Fibroblast of upper back skin (primary cell): ENCODE data around the gene MAP4.
A peak's percentile ranks its signal among the peaks of the same experiment; 100 is the strongest.

Source experiments
- DNase-seq: peaks from one replicate; pipeline ENCODE4 v3.0.0-alpha.2; 2013

MAP4 gene

GRCh38 chr3:47859956-47860605, 156.1 kb downstream of the MAP4 start:
- DNase-seq = no peak

DNA sequence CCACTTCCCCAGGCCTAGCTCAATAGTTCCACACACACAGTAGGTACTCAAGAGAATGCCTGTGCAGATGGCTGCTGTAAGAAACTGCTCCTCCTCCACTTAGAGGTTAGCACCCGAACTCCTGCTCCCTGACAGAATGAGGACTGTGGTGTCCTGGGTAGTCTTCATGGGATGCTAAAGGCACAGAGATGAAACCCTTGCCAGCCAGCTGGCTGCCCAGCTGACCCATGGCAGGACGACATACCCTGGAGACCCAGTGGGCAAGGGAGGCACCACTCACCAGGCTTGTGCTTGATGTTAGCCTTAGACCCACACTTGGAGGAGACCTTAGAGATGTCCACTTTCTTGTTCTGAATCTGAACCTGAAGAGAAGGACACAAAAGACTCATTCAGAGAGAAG, 159.1 kb downstream of the MAP4 start:
- DNase-seq = no peak

GRCh38 chr3:47856669-47857068, 159.5 kb downstream of the MAP4 start:
- no peak for DNase-seq

DNA sequence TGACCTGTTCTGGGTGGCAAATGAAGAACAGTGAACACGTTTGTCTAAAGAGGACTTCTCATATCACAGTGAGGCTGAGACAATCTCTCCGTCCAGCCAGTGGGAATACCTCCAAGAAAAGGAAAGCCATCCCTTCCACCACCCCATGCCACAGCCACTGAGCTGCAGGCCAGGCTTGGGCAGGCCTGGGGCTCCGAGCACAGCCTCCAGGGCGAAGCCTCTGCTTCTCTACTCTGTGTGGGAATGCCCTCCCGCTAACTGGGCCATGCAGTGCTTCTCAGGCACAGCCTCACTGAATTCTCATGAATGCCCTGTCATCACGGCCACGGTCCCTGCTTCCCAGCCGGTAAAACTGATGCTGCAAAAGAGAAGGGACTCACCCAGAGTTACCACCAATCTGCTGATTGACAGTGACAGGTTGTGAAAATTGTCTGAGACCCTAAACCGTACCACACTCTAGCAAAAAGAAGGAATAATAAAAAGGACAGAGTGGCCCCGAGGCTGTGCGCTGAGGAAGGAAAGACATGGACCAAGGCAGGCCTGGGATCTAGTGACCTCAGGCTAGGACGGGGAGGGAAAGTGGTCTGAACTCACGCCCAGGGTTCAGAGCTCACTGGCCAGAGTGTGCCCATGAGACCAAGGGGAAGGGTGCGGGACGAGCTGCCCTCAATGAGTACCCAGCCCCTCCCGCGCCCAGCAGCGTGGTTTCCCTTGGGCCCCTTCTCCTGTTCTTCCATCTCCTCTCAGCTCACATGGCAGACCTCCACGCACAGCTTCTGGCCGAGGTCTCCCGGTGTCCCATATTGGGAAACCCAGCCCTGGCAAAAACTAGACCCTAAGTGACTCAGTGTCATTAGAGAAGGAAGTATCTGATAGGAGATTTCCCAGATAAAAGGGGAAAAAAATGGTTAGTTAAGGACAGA, 160.5 kb downstream of the MAP4 start:
- DNase-seq = no peak

GRCh38 chr3:47854720-47855455, 161.3 kb downstream of the MAP4 start:
- no peak for DNase-seq

DNA sequence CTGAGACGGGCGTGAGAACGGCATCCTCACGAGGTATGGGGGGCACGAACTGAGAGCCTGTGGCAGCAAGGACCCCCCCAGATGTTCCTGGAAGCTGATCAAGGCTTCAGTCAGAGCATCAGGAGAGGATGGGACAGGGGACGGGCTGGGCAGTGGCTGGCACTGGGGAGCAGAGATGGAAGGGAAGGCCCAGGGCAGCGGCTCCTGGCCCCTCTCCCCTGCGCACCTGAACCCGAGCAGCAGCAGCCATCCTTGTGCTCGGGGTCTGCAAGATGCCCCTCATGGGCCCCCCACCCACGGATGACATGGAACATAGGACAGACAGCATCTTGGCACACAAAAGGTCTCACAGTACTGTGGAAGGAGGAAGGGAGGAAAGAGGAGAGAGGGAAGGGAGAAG, 161.9 kb downstream of the MAP4 start:
- no peak for DNase-seq

- DNase-seq = no peak
Measured at GRCh38 chr3:47852604-47853602, 163.3 kb downstream of the MAP4 start.

DNA sequence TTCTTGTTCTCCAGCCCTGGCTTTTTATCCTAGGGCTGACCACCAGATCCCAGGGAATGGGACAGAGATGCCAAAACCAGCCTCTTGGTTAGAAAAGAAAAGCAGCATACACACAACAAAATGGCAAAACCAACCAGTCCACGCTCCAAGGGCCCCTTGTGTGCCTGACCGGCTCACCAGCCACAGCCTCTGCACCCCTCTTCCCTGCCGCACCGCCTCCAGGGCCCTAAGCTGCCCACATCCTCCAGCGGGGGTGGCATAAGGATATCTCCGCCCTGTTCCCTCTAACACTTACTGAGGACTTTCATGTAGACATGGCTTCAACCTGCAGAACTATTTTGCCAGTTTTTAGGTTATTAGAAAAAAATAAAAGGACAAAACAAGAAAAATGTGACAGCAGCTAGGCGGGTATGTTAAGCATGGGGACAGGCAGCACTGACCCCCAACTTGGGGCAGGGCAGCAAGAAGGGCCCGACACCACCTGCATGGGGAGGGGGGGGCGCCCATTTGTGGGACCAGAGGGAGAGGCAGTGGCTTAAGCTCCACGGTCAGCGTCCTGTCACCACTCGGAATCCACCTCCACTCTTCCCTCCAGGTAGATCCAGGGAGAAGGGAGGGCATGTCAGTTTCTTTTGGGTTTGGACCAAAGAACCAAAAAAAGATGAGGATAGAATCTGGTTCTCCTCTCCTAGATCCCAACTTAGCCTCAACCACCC, 164.2 kb downstream of the MAP4 start:
- DNase-seq = no peak

- no peak for DNase-seq
Measured at GRCh38 chr3:47850564-47851410, 165.4 kb downstream of the MAP4 start.

DNA sequence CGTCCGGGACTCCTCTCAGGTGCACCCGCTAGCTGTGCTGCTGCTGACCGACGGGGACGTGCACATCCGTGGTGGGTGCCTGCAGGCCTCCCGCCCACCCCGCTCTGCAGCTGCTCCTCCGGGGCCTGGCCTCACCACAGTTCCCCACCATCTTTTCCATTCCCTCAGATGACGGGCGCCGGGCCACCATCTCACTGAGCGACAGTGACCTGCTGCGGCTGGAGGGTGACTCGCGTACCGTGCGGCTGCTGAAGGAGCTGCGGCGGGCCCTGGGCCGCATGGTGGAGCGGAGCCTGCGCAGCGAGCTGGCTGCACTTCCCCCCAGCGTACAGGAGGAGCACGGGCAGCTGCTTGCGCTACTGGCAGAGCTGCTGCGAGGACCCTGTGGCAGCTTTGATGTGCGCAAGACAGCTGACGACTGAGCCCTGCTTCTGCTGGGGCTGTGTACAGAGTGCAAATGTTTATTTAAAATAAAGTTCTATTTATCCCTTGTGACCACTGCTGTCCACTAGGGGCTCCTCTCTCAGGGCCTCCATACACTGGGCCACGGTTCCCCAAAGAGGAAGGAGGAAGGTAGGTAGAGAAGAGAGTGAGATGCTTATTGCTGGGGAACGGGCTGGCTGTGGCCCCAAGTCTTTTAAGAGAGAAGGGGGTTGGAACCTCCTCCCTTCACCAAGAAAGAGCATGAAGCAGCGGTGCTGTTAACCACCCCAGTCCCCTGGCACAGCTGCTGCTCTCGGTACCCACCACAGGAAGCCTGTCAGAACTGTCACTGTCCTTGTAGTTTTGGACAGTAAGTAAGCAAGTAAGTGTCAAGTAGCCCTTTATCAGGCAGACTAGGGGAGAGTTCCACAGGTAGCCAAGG, 166.3 kb downstream of the MAP4 start:
- peak; percentile 28 for DNase-seq

GRCh38 chr3:47849186-47849698, 167.0 kb downstream of the MAP4 start:
- no peak for DNase-seq

DNA sequence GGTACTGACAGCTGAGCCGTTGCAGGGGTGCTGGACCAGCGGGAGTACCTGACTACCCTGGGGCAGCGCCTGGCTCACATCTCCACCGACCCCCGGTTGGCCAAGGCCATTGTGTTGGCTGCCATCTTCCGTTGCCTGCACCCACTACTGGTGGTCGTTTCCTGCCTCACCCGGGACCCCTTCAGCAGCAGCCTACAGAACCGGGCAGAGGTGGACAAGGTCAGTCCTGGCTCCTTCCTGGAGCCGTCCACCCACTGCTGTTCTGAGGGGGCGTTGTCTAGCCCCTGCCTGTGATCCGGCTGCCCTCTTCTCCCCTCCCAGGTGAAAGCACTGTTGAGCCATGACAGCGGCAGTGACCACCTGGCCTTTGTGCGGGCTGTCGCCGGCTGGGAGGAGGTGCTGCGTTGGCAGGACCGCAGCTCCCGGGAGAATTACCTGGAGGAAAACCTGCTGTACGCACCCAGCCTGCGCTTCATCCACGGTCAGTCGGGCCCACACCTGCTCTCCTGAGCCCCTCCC, 167.6 kb downstream of the MAP4 start:
- DNase-seq = no peak

DNA sequence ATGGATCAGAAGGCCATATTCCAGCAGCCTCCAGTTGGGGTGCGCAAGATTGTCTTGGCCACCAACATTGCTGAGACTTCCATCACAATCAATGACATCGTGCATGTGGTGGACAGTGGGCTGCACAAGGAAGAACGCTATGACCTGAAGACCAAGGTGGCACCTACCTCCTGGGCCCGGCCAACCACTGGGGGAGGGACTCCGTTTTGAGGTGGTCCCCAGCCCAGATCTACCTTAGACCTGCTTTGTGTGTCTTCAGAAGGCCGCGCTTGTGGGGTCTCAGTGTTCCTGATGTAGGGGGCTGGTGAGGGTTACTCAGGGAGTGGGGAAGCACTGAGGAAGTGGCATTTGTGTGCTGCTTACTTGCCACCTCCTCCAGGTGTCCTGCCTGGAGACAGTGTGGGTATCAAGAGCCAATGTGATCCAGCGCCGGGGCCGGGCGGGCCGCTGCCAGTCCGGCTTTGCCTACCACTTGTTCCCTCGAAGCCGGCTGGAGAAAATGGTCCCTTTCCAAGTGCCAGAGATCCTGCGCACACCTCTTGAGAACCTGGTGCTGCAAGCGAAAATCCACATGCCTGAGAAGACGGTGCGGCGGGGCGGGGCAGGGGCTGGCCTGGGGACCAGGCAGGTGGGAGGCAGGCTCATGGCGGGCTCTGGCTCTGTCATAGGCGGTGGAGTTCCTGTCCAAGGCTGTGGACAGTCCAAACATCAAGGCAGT, 168.3 kb downstream of the MAP4 start:
- no peak for DNase-seq

DNA sequence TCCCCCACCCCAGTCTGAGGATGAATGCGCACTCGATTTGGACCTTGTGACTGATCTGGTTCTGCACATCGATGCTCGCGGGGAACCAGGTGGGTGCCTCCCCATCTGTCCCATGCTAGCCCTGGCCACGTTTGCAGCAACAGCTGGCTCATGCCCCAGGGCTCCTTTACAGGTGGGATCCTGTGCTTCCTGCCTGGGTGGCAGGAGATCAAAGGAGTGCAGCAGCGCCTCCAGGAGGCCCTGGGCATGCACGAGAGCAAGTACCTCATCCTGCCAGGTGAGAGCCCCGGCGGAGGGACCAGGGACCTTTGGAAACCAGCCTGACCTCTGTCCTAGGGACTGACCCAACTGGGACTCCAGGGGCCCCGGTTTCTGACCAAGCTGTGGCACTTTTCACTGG, 169.0 kb downstream of the MAP4 start:
- DNase-seq = no peak

DNA sequence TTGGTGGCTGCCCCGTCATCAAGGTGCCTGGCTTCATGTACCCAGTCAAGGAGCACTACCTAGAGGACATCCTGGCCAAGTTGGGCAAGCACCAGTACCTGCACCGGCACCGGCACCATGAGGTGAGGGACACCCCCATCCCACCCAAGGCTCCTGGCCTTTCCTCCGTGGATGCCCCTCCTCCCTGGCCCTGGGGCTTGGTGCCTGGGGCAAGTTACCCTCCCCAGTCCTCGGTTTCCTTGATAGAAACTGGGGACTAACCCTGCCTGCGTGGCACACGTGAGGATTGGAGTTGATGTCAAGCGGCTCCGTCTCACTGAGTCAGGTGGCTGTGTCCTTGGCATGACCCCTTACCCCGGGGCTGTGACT, 169.4 kb downstream of the MAP4 start:
- no peak for DNase-seq

GRCh38 chr3:47846186-47846879, 169.9 kb downstream of the MAP4 start:
- DNase-seq = no peak

DNA sequence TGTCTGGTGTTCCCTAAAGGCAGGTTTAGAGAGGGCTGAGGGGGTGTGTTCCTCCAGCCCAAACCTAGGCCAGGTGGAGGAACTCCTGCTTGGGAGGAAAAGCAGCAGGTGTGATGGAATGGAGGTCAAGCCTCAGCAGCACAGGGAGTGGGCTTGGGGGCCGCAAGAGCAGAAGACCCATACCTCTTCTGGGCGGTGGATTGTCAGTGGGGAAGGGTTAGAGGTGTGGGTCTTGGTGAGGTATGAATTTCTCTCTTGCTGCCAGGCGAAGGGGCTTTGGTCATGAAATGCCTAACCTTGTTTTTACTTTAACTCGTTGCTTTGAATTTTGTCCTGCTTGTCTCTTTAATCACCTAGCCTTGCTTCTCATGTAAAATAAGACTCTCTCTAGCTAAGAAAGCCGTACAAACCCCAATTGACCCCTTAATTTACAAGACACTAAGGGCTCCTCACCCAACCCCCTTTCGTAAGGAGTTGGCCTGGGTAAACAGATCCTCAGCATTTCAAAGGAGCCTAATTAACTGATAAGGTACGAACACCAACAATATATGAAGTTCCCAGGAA, 174.3 kb downstream of the MAP4 start:
- no peak for DNase-seq

GRCh38 chr3:47838503-47838902, 177.7 kb downstream of the MAP4 start:
- no peak for DNase-seq
